HepG2 (cell line): ENCODE measurements around the gene TIPIN.

Source experiments
- FOSL1 ChIP-seq: sonication (generic); formaldehyde crosslinking; IDR thresholded peaks from 2 replicates; pipeline ENCODE4 v1.9.0; 2021; ENCODE audit warnings: missing genetic modification reagents, borderline replicate concordance
- HNF1A ChIP-seq, 2 experiments: sonication (generic) in 1 of 2; formaldehyde crosslinking in 1 of 2; IDR thresholded peaks; 2 replicates each; pipeline versions ENCODE4 v1.4.0 to v1.6.1; 2016 to 2020; ENCODE audit warnings: borderline replicate concordance in 1 of 2, low read depth in 1 of 2, mild to moderate bottlenecking in 1 of 2, missing genetic modification reagents in 1 of 2
- JUNB ChIP-seq: sonication (generic); formaldehyde crosslinking; IDR thresholded peaks from 2 replicates; pipeline ENCODE4 v1.8.0; 2022; ENCODE audit warnings: missing genetic modification reagents, mild to moderate bottlenecking, borderline replicate concordance
- NR2C2 ChIP-seq: sonication (generic); formaldehyde crosslinking; IDR thresholded peaks from 2 replicates; pipeline ENCODE4 v1.4.0; 2020; ENCODE audit warnings: missing genetic modification reagents, mild to moderate bottlenecking, moderate library complexity, borderline replicate concordance
- SETDB1 ChIP-seq: sonication (generic); formaldehyde crosslinking; IDR thresholded peaks from 2 replicates; pipeline ENCODE4 v1.5.1; 2020; ENCODE audit warnings: missing genetic modification reagents, mild to moderate bottlenecking, borderline replicate concordance
- ZNF788 ChIP-seq: sonication (generic); formaldehyde crosslinking; IDR thresholded peaks from 2 replicates; pipeline ENCODE4 v1.5.0; 2020; ENCODE audit warnings: mild to moderate bottlenecking, missing genetic modification reagents, borderline replicate concordance
- TF ChIP-seq, protein P1 (sequence below): sonication (generic); formaldehyde crosslinking; IDR thresholded peaks from one replicate; pipeline ENCODE4 v1.5.1; 2020; ENCODE audit warnings: mild to moderate bottlenecking, missing genetic modification reagents; ENCODE audit errors: not compliant biosample characterization
- TF ChIP-seq, protein P2 (sequence below): sonication (generic); formaldehyde crosslinking; IDR thresholded peaks from 2 replicates; pipeline ENCODE4 v1.5.1; 2020; ENCODE audit warnings: mild to moderate bottlenecking, missing genetic modification reagents, borderline replicate concordance
- TF ChIP-seq, protein P3 (sequence below): sonication (generic); formaldehyde crosslinking; IDR thresholded peaks from 2 replicates; pipeline ENCODE4 v1.5.0; 2020; ENCODE audit warnings: mild to moderate bottlenecking, missing genetic modification reagents, moderate library complexity
- TF ChIP-seq, protein P4 (sequence below), 2 experiments: sonication (generic) in 1 of 2; formaldehyde crosslinking in 1 of 2; IDR thresholded peaks; 2 replicates each; pipeline versions ENCODE4 v1.5.1 to v1.6.1; 2011 to 2020; ENCODE audit warnings: borderline replicate concordance in 1 of 2, low read depth in 1 of 2, low read length in 1 of 2, mild to moderate bottlenecking in 1 of 2, missing genetic modification reagents in 1 of 2, moderate library complexity in 1 of 2

- TF ChIP-seq, protein P1, sequence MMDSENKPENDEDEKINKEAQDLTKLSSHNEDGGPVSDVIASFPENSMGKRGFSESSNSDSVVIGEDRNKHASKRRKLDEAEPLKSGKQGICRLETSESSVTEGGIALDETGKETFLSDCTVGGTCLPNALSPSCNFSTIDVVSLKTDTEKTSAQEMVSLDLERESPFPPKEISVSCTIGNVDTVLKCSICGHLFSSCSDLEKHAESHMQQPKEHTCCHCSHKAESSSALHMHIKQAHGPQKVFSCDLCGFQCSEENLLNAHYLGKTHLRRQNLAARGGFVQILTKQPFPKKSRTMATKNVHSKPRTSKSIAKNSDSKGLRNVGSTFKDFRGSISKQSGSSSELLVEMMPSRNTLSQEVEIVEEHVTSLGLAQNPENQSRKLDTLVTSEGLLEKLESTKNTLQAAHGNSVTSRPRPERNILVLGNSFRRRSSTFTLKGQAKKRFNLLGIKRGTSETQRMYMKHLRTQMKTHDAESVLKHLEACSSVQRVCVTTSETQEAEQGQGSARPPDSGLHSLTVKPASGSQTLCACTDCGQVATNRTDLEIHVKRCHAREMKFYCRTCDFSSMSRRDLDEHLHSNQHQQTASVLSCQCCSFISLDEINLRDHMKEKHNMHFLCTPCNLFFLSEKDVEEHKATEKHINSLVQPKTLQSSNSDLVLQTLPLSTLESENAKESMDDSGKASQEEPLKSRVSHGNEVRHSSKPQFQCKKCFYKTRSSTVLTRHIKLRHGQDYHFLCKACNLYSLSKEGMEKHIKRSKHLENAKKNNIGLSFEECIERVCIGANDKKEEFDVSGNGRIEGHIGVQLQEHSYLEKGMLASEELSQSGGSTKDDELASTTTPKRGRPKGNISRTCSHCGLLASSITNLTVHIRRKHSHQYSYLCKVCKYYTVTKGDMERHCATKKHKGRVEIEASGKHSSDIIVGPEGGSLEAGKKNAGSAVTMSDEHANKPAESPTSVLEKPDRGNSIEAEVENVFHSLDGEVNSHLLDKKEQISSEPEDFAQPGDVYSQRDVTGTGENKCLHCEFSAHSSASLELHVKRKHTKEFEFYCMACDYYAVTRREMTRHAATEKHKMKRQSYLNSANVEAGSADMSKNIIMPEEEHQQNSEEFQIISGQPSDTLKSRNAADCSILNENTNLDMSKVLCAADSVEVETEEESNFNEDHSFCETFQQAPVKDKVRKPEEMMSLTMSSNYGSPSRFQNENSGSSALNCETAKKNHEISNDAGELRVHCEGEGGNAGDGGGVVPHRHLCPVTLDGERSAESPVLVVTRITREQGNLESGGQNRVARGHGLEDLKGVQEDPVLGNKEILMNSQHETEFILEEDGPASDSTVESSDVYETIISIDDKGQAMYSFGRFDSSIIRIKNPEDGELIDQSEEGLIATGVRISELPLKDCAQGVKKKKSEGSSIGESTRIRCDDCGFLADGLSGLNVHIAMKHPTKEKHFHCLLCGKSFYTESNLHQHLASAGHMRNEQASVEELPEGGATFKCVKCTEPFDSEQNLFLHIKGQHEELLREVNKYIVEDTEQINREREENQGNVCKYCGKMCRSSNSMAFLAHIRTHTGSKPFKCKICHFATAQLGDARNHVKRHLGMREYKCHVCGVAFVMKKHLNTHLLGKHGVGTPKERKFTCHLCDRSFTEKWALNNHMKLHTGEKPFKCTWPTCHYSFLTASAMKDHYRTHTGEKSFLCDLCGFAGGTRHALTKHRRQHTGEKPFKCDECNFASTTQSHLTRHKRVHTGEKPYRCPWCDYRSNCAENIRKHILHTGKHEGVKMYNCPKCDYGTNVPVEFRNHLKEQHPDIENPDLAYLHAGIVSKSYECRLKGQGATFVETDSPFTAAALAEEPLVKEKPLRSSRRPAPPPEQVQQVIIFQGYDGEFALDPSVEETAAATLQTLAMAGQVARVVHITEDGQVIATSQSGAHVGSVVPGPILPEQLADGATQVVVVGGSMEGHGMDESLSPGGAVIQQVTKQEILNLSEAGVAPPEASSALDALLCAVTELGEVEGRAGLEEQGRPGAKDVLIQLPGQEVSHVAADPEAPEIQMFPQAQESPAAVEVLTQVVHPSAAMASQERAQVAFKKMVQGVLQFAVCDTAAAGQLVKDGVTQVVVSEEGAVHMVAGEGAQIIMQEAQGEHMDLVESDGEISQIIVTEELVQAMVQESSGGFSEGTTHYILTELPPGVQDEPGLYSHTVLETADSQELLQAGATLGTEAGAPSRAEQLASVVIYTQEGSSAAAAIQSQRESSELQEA (CRISPR knock-in tag): peak; percentile 34
- TF ChIP-seq NR2C2 (no peak; the same call in 1 of the 2 replicates), FOSL1 (CRISPR knock-in tag) (no peak), HNF1A (IDR thresholded peaks at IDR 0.05; ENCODE audit: low read depth) (no peak), HNF1A (CRISPR knock-in tag; IDR thresholded peaks at IDR 0.05; ENCODE audit: borderline replicate concordance) (0 out of 2 replicates have a peak, but pooled peaks have one; percentile 26), ZNF788 (CRISPR knock-in tag) (peak; percentile 82; the same call in 1 of the 2 replicates), JUNB (CRISPR knock-in tag) (no peak), SETDB1 (CRISPR knock-in tag) (no peak)
- TF ChIP-seq, protein P2, sequence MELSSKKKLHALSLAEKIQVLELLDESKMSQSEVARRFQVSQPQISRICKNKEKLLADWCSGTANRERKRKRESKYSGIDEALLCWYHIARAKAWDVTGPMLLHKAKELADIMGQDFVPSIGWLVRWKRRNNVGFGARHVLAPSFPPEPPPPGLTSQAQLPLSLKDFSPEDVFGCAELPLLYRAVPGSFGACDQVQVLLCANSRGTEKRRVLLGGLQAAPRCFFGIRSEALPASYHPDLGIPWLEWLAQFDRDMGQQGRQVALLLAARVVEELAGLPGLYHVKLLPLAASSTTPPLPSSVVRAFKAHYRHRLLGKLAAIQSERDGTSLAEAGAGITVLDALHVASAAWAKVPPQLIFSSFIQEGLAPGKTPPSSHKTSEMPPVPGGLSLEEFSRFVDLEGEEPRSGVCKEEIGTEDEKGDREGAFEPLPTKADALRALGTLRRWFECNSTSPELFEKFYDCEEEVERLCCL (CRISPR knock-in tag): no peak
- TF ChIP-seq, protein P3, sequence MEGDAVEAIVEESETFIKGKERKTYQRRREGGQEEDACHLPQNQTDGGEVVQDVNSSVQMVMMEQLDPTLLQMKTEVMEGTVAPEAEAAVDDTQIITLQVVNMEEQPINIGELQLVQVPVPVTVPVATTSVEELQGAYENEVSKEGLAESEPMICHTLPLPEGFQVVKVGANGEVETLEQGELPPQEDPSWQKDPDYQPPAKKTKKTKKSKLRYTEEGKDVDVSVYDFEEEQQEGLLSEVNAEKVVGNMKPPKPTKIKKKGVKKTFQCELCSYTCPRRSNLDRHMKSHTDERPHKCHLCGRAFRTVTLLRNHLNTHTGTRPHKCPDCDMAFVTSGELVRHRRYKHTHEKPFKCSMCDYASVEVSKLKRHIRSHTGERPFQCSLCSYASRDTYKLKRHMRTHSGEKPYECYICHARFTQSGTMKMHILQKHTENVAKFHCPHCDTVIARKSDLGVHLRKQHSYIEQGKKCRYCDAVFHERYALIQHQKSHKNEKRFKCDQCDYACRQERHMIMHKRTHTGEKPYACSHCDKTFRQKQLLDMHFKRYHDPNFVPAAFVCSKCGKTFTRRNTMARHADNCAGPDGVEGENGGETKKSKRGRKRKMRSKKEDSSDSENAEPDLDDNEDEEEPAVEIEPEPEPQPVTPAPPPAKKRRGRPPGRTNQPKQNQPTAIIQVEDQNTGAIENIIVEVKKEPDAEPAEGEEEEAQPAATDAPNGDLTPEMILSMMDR (CRISPR knock-in tag): peak; percentile 98
- TF ChIP-seq, protein P4, sequence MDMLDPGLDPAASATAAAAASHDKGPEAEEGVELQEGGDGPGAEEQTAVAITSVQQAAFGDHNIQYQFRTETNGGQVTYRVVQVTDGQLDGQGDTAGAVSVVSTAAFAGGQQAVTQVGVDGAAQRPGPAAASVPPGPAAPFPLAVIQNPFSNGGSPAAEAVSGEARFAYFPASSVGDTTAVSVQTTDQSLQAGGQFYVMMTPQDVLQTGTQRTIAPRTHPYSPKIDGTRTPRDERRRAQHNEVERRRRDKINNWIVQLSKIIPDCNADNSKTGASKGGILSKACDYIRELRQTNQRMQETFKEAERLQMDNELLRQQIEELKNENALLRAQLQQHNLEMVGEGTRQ (IDR thresholded peaks at IDR 0.05; ENCODE audit: low read depth, low read length): peak; percentile 37; the same call in 1 of the 2 replicates
- TF ChIP-seq, protein P4 (CRISPR knock-in tag; IDR thresholded peaks at IDR 0.05; ENCODE audit: borderline replicate concordance): peak; percentile 57
These were observed 30.0 kb upstream of the TIPIN start, which contains the start of gene MAP2K1 for GRCh38 chr15:66386204-66387123.
